Neural crest cell (in vitro differentiated cells): ENCODE data around the gene C9orf50. TPM values are rescaled to one million over a fixed set of nuclear protein-coding genes. Genes with fewer than 3 reads are reported as not detected.
A peak's percentile ranks its signal among the peaks of the same experiment; 100 is the strongest.

Experiments
- DNase-seq: peaks from one replicate; pipeline ENCODE4 v3.0.0; 2021; ENCODE audit warnings: low read depth, mixed read lengths, low spot score
- H3K27ac Mint-ChIP-seq: one replicate; pipeline ENCODE4 v1.8.0; 2021; ENCODE audit warnings: mild to moderate bottlenecking, mixed read lengths; ENCODE audit not compliant: unreplicated experiment
- H3K27me3 Mint-ChIP-seq: 2 replicates; pipeline ENCODE4 v1.8.0; 2021; ENCODE audit warnings: low read depth, mild to moderate bottlenecking, mixed read lengths
- H3K36me3 Mint-ChIP-seq: 2 replicates; pipeline ENCODE4 v1.8.0; 2021; ENCODE audit warnings: low read depth, mild to moderate bottlenecking, mixed read lengths
- H3K4me1 Mint-ChIP-seq: 2 replicates; pipeline ENCODE4 v1.8.0; 2021; ENCODE audit warnings: mixed read lengths
- H3K4me3 Mint-ChIP-seq: one replicate; pipeline ENCODE4 v1.8.0; 2021; ENCODE audit warnings: mild to moderate bottlenecking, mixed read lengths
- H3K9me3 Mint-ChIP-seq: 2 replicates; pipeline ENCODE4 v1.8.0; 2021; ENCODE audit warnings: mixed read lengths
- total RNA-seq: library from RNA; stranded (reverse); gene quantifications from 2 replicates; pipeline ENCODE4 v1.2.1, GENCODE V29; 2021
- TF ChIP-seq, protein P1 (sequence below): fragments of 200-600 bp; sonication (generic); conservative IDR thresholded peaks from 2 replicates; pipeline ENCODE4 v1.5.0; 2021; ENCODE audit warnings: antibody characterized with exemption, mild to moderate bottlenecking

C9orf50 gene
- total RNA-seq, 1 donor from 2014 or later: 0.26 TPM

DNA sequence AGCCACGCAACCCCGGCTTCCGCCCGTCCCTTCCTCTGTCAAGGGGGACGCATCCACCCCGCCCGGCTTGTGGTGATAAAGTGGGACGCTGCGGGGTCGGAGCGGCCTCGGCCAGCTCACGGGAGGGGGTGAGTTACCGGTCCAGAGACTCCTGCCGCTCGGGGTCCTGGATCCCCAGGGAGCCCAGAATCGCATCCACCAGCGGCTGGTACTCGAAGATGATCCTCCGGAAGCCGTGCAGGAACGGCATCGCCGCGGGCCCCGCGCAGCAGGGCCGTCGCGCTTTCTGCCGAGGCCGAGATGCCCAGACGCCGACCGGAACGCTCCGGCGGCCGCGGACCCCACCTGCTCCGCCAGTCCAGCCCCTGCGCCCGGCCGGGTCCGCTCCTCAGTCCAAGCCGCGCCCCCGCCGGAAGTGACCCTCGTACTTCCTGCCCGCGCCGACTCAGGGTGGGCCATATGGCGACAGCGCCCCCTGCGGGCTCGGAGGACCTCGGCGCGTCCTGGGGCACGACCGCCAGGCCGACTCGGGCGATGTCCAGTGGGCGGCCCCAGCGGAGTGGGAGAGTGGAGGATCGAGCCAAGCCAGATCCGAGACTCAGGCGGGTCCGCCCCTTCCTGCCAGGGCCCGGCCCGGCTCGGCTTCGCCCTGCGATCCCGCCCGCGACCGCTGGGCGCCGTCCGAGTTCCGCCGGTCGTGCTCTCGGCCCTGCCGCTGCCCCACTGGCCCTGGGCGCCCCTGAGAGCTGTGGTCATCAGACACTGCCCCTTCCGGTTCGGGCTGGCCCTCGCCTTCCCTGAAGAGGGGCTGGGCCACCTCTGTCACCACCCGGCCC is 21.1 kb upstream of the C9orf50 start, which contains the start of gene ASB6:
TSS of gene ASB6 (minus strand) at position 402 of the 836 bp plus-strand sequence. CDS start at position 250, 152 bp downstream.
- Mint-ChIP-seq H3K4me1 (peaks cover 20% of the 10 kb centered on the region), H3K27me3 (peaks cover 3% of the 10 kb centered on the region), H3K27ac (peak within 1 kb of the TSS; percentile 48), H3K4me3 (peak within 1 kb of the TSS; percentile 87), H3K36me3 (peaks cover 2% of the 10 kb centered on the region), H3K9me3 (no peaks in the 10 kb centered on the region)
- TF ChIP-seq, protein P1, sequence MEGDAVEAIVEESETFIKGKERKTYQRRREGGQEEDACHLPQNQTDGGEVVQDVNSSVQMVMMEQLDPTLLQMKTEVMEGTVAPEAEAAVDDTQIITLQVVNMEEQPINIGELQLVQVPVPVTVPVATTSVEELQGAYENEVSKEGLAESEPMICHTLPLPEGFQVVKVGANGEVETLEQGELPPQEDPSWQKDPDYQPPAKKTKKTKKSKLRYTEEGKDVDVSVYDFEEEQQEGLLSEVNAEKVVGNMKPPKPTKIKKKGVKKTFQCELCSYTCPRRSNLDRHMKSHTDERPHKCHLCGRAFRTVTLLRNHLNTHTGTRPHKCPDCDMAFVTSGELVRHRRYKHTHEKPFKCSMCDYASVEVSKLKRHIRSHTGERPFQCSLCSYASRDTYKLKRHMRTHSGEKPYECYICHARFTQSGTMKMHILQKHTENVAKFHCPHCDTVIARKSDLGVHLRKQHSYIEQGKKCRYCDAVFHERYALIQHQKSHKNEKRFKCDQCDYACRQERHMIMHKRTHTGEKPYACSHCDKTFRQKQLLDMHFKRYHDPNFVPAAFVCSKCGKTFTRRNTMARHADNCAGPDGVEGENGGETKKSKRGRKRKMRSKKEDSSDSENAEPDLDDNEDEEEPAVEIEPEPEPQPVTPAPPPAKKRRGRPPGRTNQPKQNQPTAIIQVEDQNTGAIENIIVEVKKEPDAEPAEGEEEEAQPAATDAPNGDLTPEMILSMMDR: peak; percentile 99
- peak; percentile 100 for DNase-seq

DNA sequence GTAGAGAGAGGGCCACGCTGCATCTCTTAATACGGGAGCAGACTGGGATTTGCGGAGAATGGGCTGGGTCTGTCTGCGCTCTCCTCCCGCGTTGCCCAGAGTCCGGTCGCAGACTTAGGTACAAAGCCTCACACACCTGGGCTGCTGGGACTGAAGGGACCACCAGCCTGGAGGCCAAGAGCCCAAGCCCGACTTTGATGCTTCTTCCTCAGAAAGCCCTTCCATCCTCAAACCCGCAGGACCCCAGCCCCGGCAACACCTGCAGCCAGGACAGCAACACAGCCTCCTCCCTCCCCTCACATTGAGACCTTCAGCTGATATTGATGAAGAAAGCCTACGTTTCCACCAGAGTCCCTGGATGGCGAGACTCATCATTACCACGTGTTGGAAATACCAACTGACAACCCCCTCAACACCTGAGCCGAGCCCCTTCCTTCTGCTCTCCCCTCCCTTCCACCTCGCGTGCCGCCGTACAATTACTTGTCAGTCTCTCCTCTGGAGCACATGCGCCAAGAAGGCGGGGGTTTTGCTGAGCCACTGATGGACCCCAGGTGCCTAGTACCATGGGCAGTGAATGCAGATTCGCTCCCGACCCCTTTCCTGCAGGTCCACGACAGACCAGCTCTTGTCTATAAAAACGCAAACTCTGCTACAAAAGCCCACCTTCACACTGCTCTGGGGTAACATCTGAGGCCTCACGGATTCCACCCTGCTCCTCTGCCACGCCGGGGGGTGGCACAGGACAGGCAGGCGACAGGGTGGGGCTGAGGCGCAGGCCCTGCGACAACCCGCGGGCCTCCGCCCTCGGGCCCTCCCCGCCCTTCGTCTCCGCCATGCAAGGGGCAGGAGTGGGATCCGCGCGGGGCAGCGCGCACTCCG is 20.2 kb upstream of the C9orf50 start:
- no peak for DNase-seq
- Mint-ChIP-seq H3K27me3 (peaks cover 3% of the 10 kb centered on the region), H3K4me3 (peak overlapping the region; percentile 87), H3K4me1 (peaks cover 16% of the 10 kb centered on the region), H3K36me3 (peaks cover 2% of the 10 kb centered on the region), H3K9me3 (no peaks in the 10 kb centered on the region), H3K27ac (no peak overlapping the region)
- TF ChIP-seq, protein P1: no peak

DNA sequence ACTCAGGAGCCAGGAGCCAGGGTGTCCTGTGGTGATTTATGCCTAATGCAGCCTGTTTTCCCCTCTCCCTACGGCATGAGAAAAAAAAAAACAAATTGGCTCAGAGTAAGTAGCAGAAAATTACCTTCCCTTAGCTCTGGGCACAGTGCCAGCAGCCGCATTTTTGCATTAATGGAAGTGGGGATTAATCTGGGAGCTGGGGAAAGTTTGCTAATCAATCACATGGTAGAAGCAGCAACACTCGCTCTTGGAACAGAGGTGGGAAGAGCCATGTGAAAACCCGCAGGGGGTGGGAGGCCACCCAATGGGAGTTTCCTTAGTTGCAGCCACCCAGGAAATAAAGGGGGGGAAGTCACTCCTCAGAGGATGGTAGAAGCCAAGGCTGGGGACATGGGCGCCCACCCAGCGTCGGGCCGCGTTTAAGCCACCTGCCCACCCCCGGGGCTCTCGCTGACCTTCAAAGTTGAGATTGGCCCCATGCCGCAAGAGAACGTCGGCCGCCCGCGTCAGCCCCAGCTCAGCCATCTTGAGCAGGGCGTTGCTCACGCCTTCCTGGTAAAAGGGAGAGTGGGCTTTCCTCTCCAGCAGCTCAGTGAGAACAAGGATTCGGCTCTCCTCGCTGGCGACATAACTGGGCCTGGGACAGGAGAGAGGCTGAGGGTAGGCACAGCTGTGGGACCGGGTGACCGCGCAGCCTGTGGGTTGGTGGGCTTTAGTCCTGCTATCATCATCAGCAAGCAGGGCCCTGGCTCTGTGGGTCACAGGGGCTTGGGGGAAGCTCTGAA is 19.4 kb upstream of the C9orf50 start:
- Mint-ChIP-seq H3K27me3 (peaks cover 3% of the 10 kb centered on the region), H3K27ac (no peak overlapping the region), H3K9me3 (no peaks in the 10 kb centered on the region), H3K4me1 (peaks cover 16% of the 10 kb centered on the region), H3K36me3 (peaks cover 2% of the 10 kb centered on the region), H3K4me3 (peak overlapping the region; percentile 87)
- no peak for DNase-seq
- TF ChIP-seq, protein P1: no peak

DNA sequence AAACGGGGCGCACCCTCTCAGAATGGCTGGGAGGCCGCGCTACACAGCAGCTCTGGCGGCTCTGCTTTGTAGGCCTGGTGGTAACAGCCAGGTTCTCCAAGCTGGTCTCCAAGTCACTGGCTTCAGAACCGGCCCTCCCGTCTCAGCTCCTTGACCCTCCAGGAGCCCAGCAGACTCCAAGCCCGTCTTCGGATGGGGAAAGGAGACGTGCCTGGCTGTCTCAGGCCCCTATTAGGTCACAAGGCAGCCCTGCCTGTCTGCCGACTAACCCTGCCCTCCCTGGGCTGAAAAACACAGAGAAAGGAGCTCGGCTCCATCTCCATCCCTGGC is 18.8 kb upstream of the C9orf50 start:
- TF ChIP-seq, protein P1: no peak
- peaks cover 3% of the 10 kb centered on the region for H3K27me3 Mint-ChIP-seq
- DNase-seq: no peak
- peaks cover 2% of the 10 kb centered on the region for H3K36me3 Mint-ChIP-seq
- peaks cover 16% of the 10 kb centered on the region for H3K4me1 Mint-ChIP-seq
- H3K27ac Mint-ChIP-seq: no peak overlapping the region
- H3K4me3 Mint-ChIP-seq: peak overlapping the region; percentile 87
- no peaks in the 10 kb centered on the region for H3K9me3 Mint-ChIP-seq

DNA sequence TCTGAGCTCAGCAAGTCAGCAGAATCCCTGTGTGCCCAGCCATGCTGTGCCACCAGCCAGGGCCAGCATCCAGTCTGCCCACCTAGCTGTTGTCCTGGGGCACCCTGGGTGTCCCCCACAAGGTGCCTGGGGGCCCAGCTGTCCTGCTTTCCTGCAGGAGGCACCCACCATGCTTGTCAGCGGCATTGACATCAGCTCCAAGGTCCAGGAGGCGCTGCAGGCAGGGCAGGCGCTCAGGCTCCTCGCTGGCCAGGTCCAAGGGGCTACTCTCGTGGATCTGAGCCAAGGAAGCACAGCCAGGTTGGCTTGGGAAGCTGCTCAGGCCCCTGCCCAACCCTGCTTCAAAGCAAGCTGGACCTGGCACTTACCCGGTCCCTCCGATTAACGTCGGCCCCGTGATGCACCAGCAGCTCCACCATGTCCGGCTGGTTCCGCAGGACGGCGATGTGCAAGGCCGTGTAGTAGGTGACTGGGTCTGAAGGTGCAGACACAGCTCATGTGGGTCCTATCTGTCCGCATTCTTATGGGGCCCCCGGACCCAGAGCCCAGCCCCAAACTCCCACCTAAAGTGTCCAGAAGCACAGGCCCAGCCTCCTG is 18.2 kb upstream of the C9orf50 start:
- Mint-ChIP-seq H3K27ac (no peak overlapping the region), H3K27me3 (peaks cover 3% of the 10 kb centered on the region)

More for the DNA sequence above, 18.2 kb upstream of the C9orf50 start:
- H3K36me3 Mint-ChIP-seq: peaks cover 2% of the 10 kb centered on the region
- H3K9me3 Mint-ChIP-seq: no peaks in the 10 kb centered on the region
- no peak for DNase-seq
- peaks cover 16% of the 10 kb centered on the region for H3K4me1 Mint-ChIP-seq
- peak overlapping the region; percentile 87 for H3K4me3 Mint-ChIP-seq
- TF ChIP-seq, protein P1: no peak
